Measurements from ENCODE around the gene KIAA1217. TPM values are rescaled to one million over a fixed set of nuclear protein-coding genes. Genes with fewer than 3 reads are reported as not detected.

Gene KIAA1217
- total and polyA plus RNA-seq, 9 of the 15 experiments (the other 6 are each of a cell fraction or from before 2014, with no cell fraction given): 0.04 TPM; not detected in 8

DNA sequence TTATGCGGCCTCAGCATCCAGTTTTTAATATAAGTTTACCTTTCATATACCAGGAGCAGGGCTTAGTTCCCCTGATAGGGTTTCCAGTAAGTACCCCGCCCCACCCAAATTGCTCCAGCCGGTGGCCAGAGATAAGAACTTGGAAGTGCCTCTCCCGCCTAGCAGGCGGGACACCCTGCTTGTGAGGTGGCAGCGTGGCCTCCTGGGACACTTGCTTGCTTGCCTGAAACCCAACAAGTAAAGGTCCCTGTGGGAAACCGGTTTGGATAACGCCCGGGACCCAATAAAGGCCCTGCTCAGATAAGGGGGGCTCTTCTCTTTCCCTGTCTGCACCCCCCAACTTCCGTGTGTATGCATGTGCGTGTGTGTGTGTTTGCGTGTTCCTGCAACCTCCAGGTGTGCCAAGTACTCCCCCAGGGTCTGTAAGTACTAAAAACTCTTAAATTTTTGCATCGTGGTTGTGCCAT is 360.4 kb downstream of the KIAA1217 start (continued):
- TF ChIP-seq, protein P1, sequence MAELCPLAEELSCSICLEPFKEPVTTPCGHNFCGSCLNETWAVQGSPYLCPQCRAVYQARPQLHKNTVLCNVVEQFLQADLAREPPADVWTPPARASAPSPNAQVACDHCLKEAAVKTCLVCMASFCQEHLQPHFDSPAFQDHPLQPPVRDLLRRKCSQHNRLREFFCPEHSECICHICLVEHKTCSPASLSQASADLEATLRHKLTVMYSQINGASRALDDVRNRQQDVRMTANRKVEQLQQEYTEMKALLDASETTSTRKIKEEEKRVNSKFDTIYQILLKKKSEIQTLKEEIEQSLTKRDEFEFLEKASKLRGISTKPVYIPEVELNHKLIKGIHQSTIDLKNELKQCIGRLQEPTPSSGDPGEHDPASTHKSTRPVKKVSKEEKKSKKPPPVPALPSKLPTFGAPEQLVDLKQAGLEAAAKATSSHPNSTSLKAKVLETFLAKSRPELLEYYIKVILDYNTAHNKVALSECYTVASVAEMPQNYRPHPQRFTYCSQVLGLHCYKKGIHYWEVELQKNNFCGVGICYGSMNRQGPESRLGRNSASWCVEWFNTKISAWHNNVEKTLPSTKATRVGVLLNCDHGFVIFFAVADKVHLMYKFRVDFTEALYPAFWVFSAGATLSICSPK (IDR thresholded peaks at IDR 0.05; ENCODE audit: borderline replicate concordance): no peak
- TF ChIP-seq ZNF41 (CRISPR knock-in tag; conservative IDR thresholded peaks at IDR 0.05) (no peak), FOSL1 (tag; conservative IDR thresholded peaks at IDR 0.05) (peak; percentile 17), TAF9B (IDR thresholded peaks at IDR 0.05; ENCODE audit: partially characterized antibody) (peak; percentile 18), TAF1 (IDR thresholded peaks at IDR 0.05; ENCODE audit: control insufficient read depth, extremely low read depth, insufficient read depth, low read length, severe bottlenecking) (peak; percentile 64), ZBTB1 (CRISPR knock-in tag; IDR thresholded peaks at IDR 0.05; ENCODE audit: borderline replicate concordance, low read depth) (no peak), MYBL2 (IDR thresholded peaks at IDR 0.05; ENCODE audit: low read depth) (no peak), MYBL2 (CRISPR knock-in tag; IDR thresholded peaks at IDR 0.05; ENCODE audit: borderline replicate concordance) (no peak), COPS2 (conservative IDR thresholded peaks at IDR 0.05) (no peak), JUNB (CRISPR knock-in tag; conservative IDR thresholded peaks at IDR 0.05) (no peak), ELK3 (CRISPR knock-in tag; IDR thresholded peaks at IDR 0.05) (no peak), ELK1 (CRISPR knock-in tag; IDR thresholded peaks at IDR 0.05) (no peak), HMG20A (CRISPR knock-in tag; conservative IDR thresholded peaks at IDR 0.05) (no peak), TAF7 (tag; IDR thresholded peaks at IDR 0.05) (no peak), PPARD (CRISPR knock-in tag; IDR thresholded peaks at IDR 0.05) (no peak), NFYB (IDR thresholded peaks at IDR 0.05; ENCODE audit: extremely low read depth, insufficient read length) (no peak), ZNF316 (IDR thresholded peaks at IDR 0.05) (no peak; the same call in none of the 2 replicates), CREM (IDR thresholded peaks at IDR 0.05; ENCODE audit: low read depth) (no peak), NUFIP1 (IDR thresholded peaks at IDR 0.05; ENCODE audit: partially characterized antibody) (no peak), THRA (IDR thresholded peaks at IDR 0.05) (no peak), MYNN (IDR thresholded peaks at IDR 0.05) (peak; percentile 89), MYNN (CRISPR knock-in tag; IDR thresholded peaks at IDR 0.05) (no peak), ZNF511 (CRISPR knock-in tag; IDR thresholded peaks at IDR 0.05) (no peak), TCF3 (CRISPR knock-in tag; IDR thresholded peaks at IDR 0.05) (peak; percentile 96)
- TF ChIP-seq, protein P2, sequence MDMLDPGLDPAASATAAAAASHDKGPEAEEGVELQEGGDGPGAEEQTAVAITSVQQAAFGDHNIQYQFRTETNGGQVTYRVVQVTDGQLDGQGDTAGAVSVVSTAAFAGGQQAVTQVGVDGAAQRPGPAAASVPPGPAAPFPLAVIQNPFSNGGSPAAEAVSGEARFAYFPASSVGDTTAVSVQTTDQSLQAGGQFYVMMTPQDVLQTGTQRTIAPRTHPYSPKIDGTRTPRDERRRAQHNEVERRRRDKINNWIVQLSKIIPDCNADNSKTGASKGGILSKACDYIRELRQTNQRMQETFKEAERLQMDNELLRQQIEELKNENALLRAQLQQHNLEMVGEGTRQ (CRISPR knock-in tag; IDR thresholded peaks at IDR 0.05): no peak
